ENCODE data around the gene LPAR1. TPM values are rescaled to one million over a fixed set of nuclear protein-coding genes. Genes with fewer than 3 reads are reported as not detected.

Gene LPAR1
- total RNA-seq, 1 donor from 2014 or later = 11.5 TPM

- DNase-seq (ENCODE audit: low read depth) (no peak), FAIRE-seq (peak; percentile 47)
- H3K4me1 Mint-ChIP-seq (ENCODE audit: low read depth, unreplicated experiment) = peaks cover 15% of the 10 kb centered on the region
- H3K27me3 Mint-ChIP-seq (ENCODE audit: low read depth, unreplicated experiment) = no peaks in the 10 kb centered on the region
- Histone ChIP-seq H3K27me3 (ENCODE audit: insufficient read depth, low read length) (no peaks in the 10 kb centered on the region), H3K27ac (ENCODE audit: low read depth, low read length) (no peak overlapping the region), H3K4me1 (ENCODE audit: insufficient read depth, low read length) (peaks cover 19% of the 10 kb centered on the region), H3K4me3 (ENCODE audit: insufficient read depth, low read depth, low read length) (no peak overlapping the region), H4K20me1 (ENCODE audit: insufficient read depth, low read length) (no peaks in the 10 kb centered on the region), H3K36me3 (ENCODE audit: insufficient read depth, low read length) (peaks cover 7% of the 10 kb centered on the region), H3K79me2 (ENCODE audit: insufficient read depth, low read length) (peaks cover 13% of the 10 kb centered on the region), H3K9ac (ENCODE audit: low read length) (no peak overlapping the region), H3K4me2 (ENCODE audit: low read length) (no peak overlapping the region), H3K9me3 (ENCODE audit: insufficient read depth, low read depth, low read length) (no peaks in the 10 kb centered on the region), H2AFZ (ENCODE audit: low read depth, low read length) (no peak overlapping the region)
- TF ChIP-seq EZH2 (IDR thresholded peaks at IDR 0.05; ENCODE audit: insufficient read depth, low read length) = no peak
- TF ChIP-seq, protein P1, sequence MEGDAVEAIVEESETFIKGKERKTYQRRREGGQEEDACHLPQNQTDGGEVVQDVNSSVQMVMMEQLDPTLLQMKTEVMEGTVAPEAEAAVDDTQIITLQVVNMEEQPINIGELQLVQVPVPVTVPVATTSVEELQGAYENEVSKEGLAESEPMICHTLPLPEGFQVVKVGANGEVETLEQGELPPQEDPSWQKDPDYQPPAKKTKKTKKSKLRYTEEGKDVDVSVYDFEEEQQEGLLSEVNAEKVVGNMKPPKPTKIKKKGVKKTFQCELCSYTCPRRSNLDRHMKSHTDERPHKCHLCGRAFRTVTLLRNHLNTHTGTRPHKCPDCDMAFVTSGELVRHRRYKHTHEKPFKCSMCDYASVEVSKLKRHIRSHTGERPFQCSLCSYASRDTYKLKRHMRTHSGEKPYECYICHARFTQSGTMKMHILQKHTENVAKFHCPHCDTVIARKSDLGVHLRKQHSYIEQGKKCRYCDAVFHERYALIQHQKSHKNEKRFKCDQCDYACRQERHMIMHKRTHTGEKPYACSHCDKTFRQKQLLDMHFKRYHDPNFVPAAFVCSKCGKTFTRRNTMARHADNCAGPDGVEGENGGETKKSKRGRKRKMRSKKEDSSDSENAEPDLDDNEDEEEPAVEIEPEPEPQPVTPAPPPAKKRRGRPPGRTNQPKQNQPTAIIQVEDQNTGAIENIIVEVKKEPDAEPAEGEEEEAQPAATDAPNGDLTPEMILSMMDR (IDR thresholded peaks at IDR 0.05; ENCODE audit: insufficient read depth, low read depth, low read length) = no peak
- peaks cover 9% of the 10 kb centered on the region for H3K36me3 Mint-ChIP-seq (ENCODE audit: low read depth, unreplicated experiment)
- no peak overlapping the region for H3K27ac Mint-ChIP-seq (ENCODE audit: unreplicated experiment)
- no peak overlapping the region for H3K4me3 Mint-ChIP-seq (ENCODE audit: unreplicated experiment)
- H3K9me3 Mint-ChIP-seq (ENCODE audit: unreplicated experiment) = peaks cover 3% of the 10 kb centered on the region
These were observed 98.7 kb downstream of the LPAR1 start for GRCh38 chr9:110939573-110939972.

DNA sequence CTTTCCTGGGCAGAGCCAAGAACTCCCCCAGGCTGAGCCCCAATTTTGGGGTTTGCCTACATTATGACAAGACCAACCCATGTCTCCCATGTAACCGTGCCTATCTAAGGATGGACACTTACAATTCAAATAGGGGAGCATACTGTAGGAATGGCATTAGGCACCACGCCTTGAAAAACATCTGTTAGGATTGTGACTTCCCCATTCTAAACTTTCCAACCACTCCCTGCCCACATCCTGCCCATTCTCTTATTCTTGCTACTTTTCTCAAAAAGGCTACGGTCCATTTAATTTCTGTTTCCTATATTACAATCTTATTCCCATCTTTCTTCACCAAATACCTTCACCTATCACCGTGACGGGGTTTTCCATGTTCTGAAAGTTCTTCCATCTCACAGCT, 99.2 kb downstream of the LPAR1 start:
- Histone ChIP-seq H3K9ac (ENCODE audit: low read length) (no peak overlapping the region), H3K4me1 (ENCODE audit: insufficient read depth, low read length) (peaks cover 19% of the 10 kb centered on the region), H3K27ac (ENCODE audit: low read depth, low read length) (no peak overlapping the region), H3K4me3 (ENCODE audit: insufficient read depth, low read depth, low read length) (no peak overlapping the region), H2AFZ (ENCODE audit: low read depth, low read length) (no peak overlapping the region), H3K79me2 (ENCODE audit: insufficient read depth, low read length) (peaks cover 13% of the 10 kb centered on the region), H3K36me3 (ENCODE audit: insufficient read depth, low read length) (peaks cover 7% of the 10 kb centered on the region), H4K20me1 (ENCODE audit: insufficient read depth, low read length) (no peaks in the 10 kb centered on the region), H3K9me3 (ENCODE audit: insufficient read depth, low read depth, low read length) (no peaks in the 10 kb centered on the region), H3K4me2 (ENCODE audit: low read length) (no peak overlapping the region), H3K27me3 (ENCODE audit: insufficient read depth, low read length) (no peaks in the 10 kb centered on the region)
- FAIRE-seq (no peak), DNase-seq (ENCODE audit: low read depth) (no peak)
- Mint-ChIP-seq H3K27me3 (ENCODE audit: low read depth, unreplicated experiment) (no peaks in the 10 kb centered on the region), H3K27ac (ENCODE audit: unreplicated experiment) (no peak overlapping the region), H3K9me3 (ENCODE audit: unreplicated experiment) (peaks cover 3% of the 10 kb centered on the region), H3K4me3 (ENCODE audit: unreplicated experiment) (no peak overlapping the region), H3K4me1 (ENCODE audit: low read depth, unreplicated experiment) (peaks cover 15% of the 10 kb centered on the region), H3K36me3 (ENCODE audit: low read depth, unreplicated experiment) (peaks cover 9% of the 10 kb centered on the region)
- TF ChIP-seq, protein P1 (IDR thresholded peaks at IDR 0.05; ENCODE audit: insufficient read depth, low read depth, low read length) = no peak
- no peak for TF ChIP-seq EZH2 (IDR thresholded peaks at IDR 0.05; ENCODE audit: insufficient read depth, low read length)

- Histone ChIP-seq H3K4me1 (ENCODE audit: insufficient read depth, low read length) (peaks cover 19% of the 10 kb centered on the region), H3K9ac (ENCODE audit: low read length) (no peak overlapping the region), H3K4me2 (ENCODE audit: low read length) (no peak overlapping the region), H3K36me3 (ENCODE audit: insufficient read depth, low read length) (peaks cover 7% of the 10 kb centered on the region), H3K4me3 (ENCODE audit: insufficient read depth, low read depth, low read length) (no peak overlapping the region), H2AFZ (ENCODE audit: low read depth, low read length) (no peak overlapping the region), H3K79me2 (ENCODE audit: insufficient read depth, low read length) (peaks cover 13% of the 10 kb centered on the region), H3K27me3 (ENCODE audit: insufficient read depth, low read length) (no peaks in the 10 kb centered on the region), H4K20me1 (ENCODE audit: insufficient read depth, low read length) (no peaks in the 10 kb centered on the region), H3K27ac (ENCODE audit: low read depth, low read length) (no peak overlapping the region), H3K9me3 (ENCODE audit: insufficient read depth, low read depth, low read length) (no peaks in the 10 kb centered on the region)
- FAIRE-seq (no peak), DNase-seq (ENCODE audit: low read depth) (no peak)
- Mint-ChIP-seq H3K4me3 (ENCODE audit: unreplicated experiment) (no peak overlapping the region), H3K36me3 (ENCODE audit: low read depth, unreplicated experiment) (peaks cover 10% of the 10 kb centered on the region), H3K27ac (ENCODE audit: unreplicated experiment) (no peak overlapping the region), H3K9me3 (ENCODE audit: unreplicated experiment) (peaks cover 3% of the 10 kb centered on the region), H3K27me3 (ENCODE audit: low read depth, unreplicated experiment) (no peaks in the 10 kb centered on the region), H3K4me1 (ENCODE audit: low read depth, unreplicated experiment) (peaks cover 20% of the 10 kb centered on the region)
- TF ChIP-seq, protein P1 (IDR thresholded peaks at IDR 0.05; ENCODE audit: insufficient read depth, low read depth, low read length) = no peak
- no peak for TF ChIP-seq EZH2 (IDR thresholded peaks at IDR 0.05; ENCODE audit: insufficient read depth, low read length)
These were observed 100.0 kb downstream of the LPAR1 start for GRCh38 chr9:110938242-110938641.

All from astrocyte (in vitro differentiated cells and primary cell).